IMR-90 (cell line): ENCODE results near the gene BCL2. TPM values are rescaled to one million over a fixed set of nuclear protein-coding genes. Genes with fewer than 3 reads are reported as not detected.

ENCODE experiments used
- ATAC-seq: fragments of 200-7000 bp; cut with Tn5 transposase; 2 replicates; pipeline ENCODE4 v1.9.1; 2020; ENCODE audit warnings: low read depth, mild to moderate bottlenecking, moderate library complexity
- BruUV-seq: library from RNA; stranded (reverse); fragments of 400-500 nt; replicated peaks from 2 replicates; lab custom pipeline; 2021; lab: Mats Ljungman, UMichigan
- CTCF ChIA-PET: fragments of 300-600 bp; formaldehyde crosslinking; extraction: SDS; loops from one replicate; lab custom pipeline; 2021; ENCODE audit warnings: antibody characterized with exemption; lab: Yijun Ruan, JAX
- POLR2A ChIA-PET: fragments of 300-600 bp; sonication (Branson Sonifier 250); formaldehyde crosslinking; loops from one replicate; lab custom pipeline; 2022; ENCODE audit warnings: antibody characterized with exemption; ENCODE audit not compliant: unreplicated experiment; lab: Charles Lee
- DNase-seq: peaks from one replicate; pipeline ENCODE4 v3.0.0; 2013
- H2AFZ ChIP-seq: replicated peaks from 2 replicates; pipeline ENCODE3; 2013; ENCODE audit warnings: low read length, mild to moderate bottlenecking; ENCODE audit not compliant: poor library complexity
- H2AK5ac ChIP-seq: 2 replicates; pipeline ENCODE4 v1.6.1; 2013; ENCODE audit warnings: low read depth, low read length, inconsistent platforms
- H2AK9ac ChIP-seq: replicated peaks from 2 replicates; pipeline ENCODE3; 2013; ENCODE audit warnings: mild to moderate bottlenecking, low read depth, low read length, moderate library complexity; ENCODE audit not compliant: poor library complexity
- H2BK120ac ChIP-seq: 2 replicates; pipeline ENCODE4 v1.6.1; 2013; ENCODE audit warnings: low read depth, low read length, inconsistent platforms
- H2BK15ac ChIP-seq: 3 replicates; pipeline ENCODE4 v1.6.1; 2013; ENCODE audit warnings: low read depth, low read length, inconsistent platforms
- H2BK20ac ChIP-seq: 2 replicates; pipeline ENCODE4 v1.6.1; 2013; ENCODE audit warnings: low read depth, mild to moderate bottlenecking, inconsistent platforms, low read length, moderate library complexity
- H2BK5ac ChIP-seq: 2 replicates; pipeline ENCODE4 v1.6.1; 2013; ENCODE audit warnings: mild to moderate bottlenecking, low read depth, low read length, inconsistent platforms; ENCODE audit not compliant: poor library complexity, severe bottlenecking
- H3K14ac ChIP-seq: replicated peaks from 2 replicates; pipeline ENCODE4 v1.6.1; 2013; ENCODE audit warnings: low read depth, low read length, inconsistent platforms
- H3K18ac ChIP-seq: 2 replicates; pipeline ENCODE4 v1.6.1; 2013; ENCODE audit warnings: low read depth, low read length, control low read depth
- H3K23ac ChIP-seq: 2 replicates; pipeline ENCODE4 v1.6.1; 2013; ENCODE audit warnings: low read depth, low read length, inconsistent platforms
- H3K27ac ChIP-seq: 2 replicates; pipeline ENCODE4 v1.5.1; 2013; ENCODE audit warnings: mild to moderate bottlenecking, control low read depth, low read length; ENCODE audit not compliant: insufficient read depth
- H3K27me3 ChIP-seq: 2 replicates; pipeline ENCODE4 v1.6.1; 2013; ENCODE audit warnings: low read length; ENCODE audit not compliant: control insufficient read depth, insufficient read depth
- H3K36me3 ChIP-seq: 2 replicates; pipeline ENCODE4 v1.6.1; 2013; ENCODE audit warnings: low read length, mixed read lengths; ENCODE audit not compliant: control insufficient read depth, insufficient read depth
- H3K4ac ChIP-seq: 2 replicates; pipeline ENCODE4 v1.6.1; 2013; ENCODE audit warnings: low read depth, low read length, inconsistent platforms
- H3K4me1 ChIP-seq: 2 replicates; pipeline ENCODE4 v1.6.1; 2013; ENCODE audit warnings: low read length, mixed read lengths; ENCODE audit not compliant: control insufficient read depth, insufficient read depth
- H3K4me2 ChIP-seq: 2 replicates; pipeline ENCODE4 v1.6.1; 2013; ENCODE audit warnings: low read depth, mild to moderate bottlenecking, control low read depth, low read length, moderate library complexity
- H3K4me3 ChIP-seq: 2 replicates; pipeline ENCODE4 v1.5.1; 2013; ENCODE audit warnings: low read depth, mild to moderate bottlenecking, control low read depth, low read length, moderate library complexity; ENCODE audit not compliant: insufficient read depth
- H3K56ac ChIP-seq: 2 replicates; pipeline ENCODE4 v1.6.1; 2013; ENCODE audit warnings: low read length, inconsistent platforms; ENCODE audit not compliant: insufficient read depth; ENCODE audit errors: extremely low read depth
- H3K79me1 ChIP-seq, 2 experiments: 2 replicates each; pipeline ENCODE4 v1.6.1; 2013; ENCODE audit warnings: low read length in 2 of 2, inconsistent platforms in 1 of 2, low read depth in 1 of 2
- H3K9ac ChIP-seq: 2 replicates; pipeline ENCODE4 v1.6.1; 2013; ENCODE audit warnings: low read depth, low read length, control low read depth
- H3K9me1 ChIP-seq: 2 replicates; pipeline ENCODE4 v1.6.1; 2013; ENCODE audit warnings: low read length, inconsistent platforms; ENCODE audit not compliant: insufficient read depth
- H3K9me3 ChIP-seq: 2 replicates; pipeline ENCODE4 v1.6.1; 2013; ENCODE audit warnings: low read length; ENCODE audit not compliant: control insufficient read depth, insufficient read depth
- H4K20me1 ChIP-seq: 2 replicates; pipeline ENCODE4 v1.6.1; 2013; ENCODE audit warnings: low read length, inconsistent platforms; ENCODE audit not compliant: insufficient read depth
- H4K5ac ChIP-seq: 2 replicates; pipeline ENCODE4 v1.6.1; 2013; ENCODE audit warnings: mild to moderate bottlenecking, low read depth, low read length, control low read depth
- H4K8ac ChIP-seq, 2 experiments: 2 replicates each; pipeline ENCODE4 v1.6.1; 2013; ENCODE audit warnings: low read depth in 2 of 2, low read length in 2 of 2, control low read depth in 1 of 2, inconsistent platforms in 1 of 2
- H4K91ac ChIP-seq: 2 replicates; pipeline ENCODE4 v1.6.1; 2013; ENCODE audit warnings: low read depth, low read length, inconsistent platforms; ENCODE audit not compliant: insufficient read depth
- BHLHE40 ChIP-seq: fragments of 150-350 bp; IDR thresholded peaks from 2 replicates; pipeline ENCODE4 v1.6.1; 2016; ENCODE audit warnings: mild to moderate bottlenecking, low read depth, low read length
- CTCF ChIP-seq: conservative IDR thresholded peaks from 2 replicates; pipeline ENCODE4 v1.5.1; 2012; ENCODE audit warnings: mild to moderate bottlenecking, low read depth, low read length, improper control_type of control experiment
- FOS ChIP-seq: fragments of 150-350 bp; IDR thresholded peaks from 2 replicates; pipeline ENCODE4 v1.6.1; 2016; ENCODE audit warnings: low read depth, low read length
- MAZ ChIP-seq: IDR thresholded peaks from 2 replicates; pipeline ENCODE4 v1.6.1; 2012; ENCODE audit warnings: low read depth, mild to moderate bottlenecking, low read length, improper control_type of control experiment, moderate library complexity, borderline replicate concordance
- MXI1 ChIP-seq: IDR thresholded peaks from 2 replicates; pipeline ENCODE4 v1.6.1; 2012; ENCODE audit warnings: low read depth, mild to moderate bottlenecking, low read length, moderate library complexity, borderline replicate concordance
- NFE2L2 ChIP-seq: fragments of 150-350 bp; IDR thresholded peaks from 2 replicates; pipeline ENCODE4 v1.6.1; 2016; ENCODE audit warnings: low read depth, mild to moderate bottlenecking, low read length
- POLR2A ChIP-seq: IDR thresholded peaks from 2 replicates; pipeline ENCODE4 v1.6.1; 2012; ENCODE audit warnings: mild to moderate bottlenecking, low read depth, low read length
- RAD21 ChIP-seq: IDR thresholded peaks from 2 replicates; pipeline ENCODE4 v1.6.1; 2012; ENCODE audit warnings: low read length, improper control_type of control experiment
- RCOR1 ChIP-seq: IDR thresholded peaks from 2 replicates; pipeline ENCODE4 v1.6.1; 2012; ENCODE audit warnings: mild to moderate bottlenecking, low read length, improper control_type of control experiment; ENCODE audit not compliant: insufficient replicate concordance
- WGBS, 2 experiments: methylation state at CpG; one replicate each; pipeline versions ENCODE4 v1.1.5 to v1.1.7; 2013; ENCODE audit warnings: missing lambda C conversion rate in 2 of 2; ENCODE audit not compliant: insufficient read length in 1 of 2; ENCODE audit errors: extremely low coverage in 2 of 2; 5-methylcytosine and 5-hydroxymethylcytosine counted together
- dilution Hi-C: fragments of 300-500 bp; cut with HindIII; formaldehyde crosslinking; loops from one replicate; pipeline ENCODE4 v1.14.3; 2018; ENCODE audit warnings: low sequenced_read_pairs; ENCODE audit not compliant: unreplicated experiment
- in situ Hi-C: fragments of 300-500 bp; cut with MboI; formaldehyde crosslinking; loops from 3 replicates; pipeline ENCODE4 v1.14.3; 2019; ENCODE audit warnings: low sequenced_read_pairs, inconsistent platforms, mixed read lengths
- intact Hi-C: fragments of 100-400 bp; cut with micrococcal nuclease; formaldehyde crosslinking; loops from 2 replicates; pipeline ENCODE4 v1.10.0; 2022
- polyA plus RNA-seq, 3 experiments: library from polyadenylated mRNA; depleted of rRNA; stranded (reverse); fragments of >200 nt; gene quantifications; 2 replicates each; pipeline ENCODE4 v1.2.3, GENCODE V29; 2012; ENCODE audit warnings: low replicate concordance in 1 of 3
- total RNA-seq: library from RNA; depleted of rRNA; stranded (reverse); fragments of >200 nt; gene quantifications from 2 replicates; pipeline ENCODE4 v1.2.3, GENCODE V29; 2012

Gene BCL2
- total and polyA plus RNA-seq, 2 of the 4 experiments (the other 2 are of a cell fraction) = 0.24 to 0.54 TPM

DNA sequence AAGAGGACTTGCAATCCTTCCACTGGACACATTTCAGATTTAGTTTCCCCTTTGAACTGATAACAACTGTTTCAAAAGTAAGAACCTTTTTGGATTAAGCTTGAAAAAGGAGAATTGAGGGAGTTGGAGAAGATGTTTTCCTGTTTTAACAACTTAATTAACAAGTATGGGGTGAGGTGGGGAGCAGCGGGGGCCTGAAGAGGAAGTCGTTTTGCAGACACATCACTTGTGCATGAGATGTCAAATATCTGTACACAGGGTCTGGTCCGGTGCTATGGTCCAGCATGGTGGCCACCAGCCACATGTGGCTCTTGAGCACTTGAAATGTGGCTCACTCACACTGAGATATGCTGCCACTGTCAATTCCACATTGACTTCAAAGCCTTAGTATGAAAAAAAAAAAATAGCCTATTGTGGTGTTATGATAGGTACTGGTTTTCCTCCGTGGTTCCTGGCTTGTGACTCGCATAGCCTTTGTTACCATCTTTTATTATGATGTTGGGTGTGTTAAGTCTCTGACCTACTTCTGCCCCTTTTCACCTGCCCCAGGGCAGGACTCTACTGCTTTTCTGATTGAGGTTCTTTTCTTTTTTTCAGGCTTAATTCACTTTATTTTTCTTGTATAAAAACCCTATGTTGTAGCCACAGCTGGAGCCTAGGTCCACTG is 205.5 kb downstream of the BCL2 start:
- H3K4me1 ChIP-seq = no peaks in the 10 kb centered on the region
- no peak overlapping the region for H2BK20ac ChIP-seq
- no peak overlapping the region for H3K4me2 ChIP-seq
- H4K5ac ChIP-seq = no peak overlapping the region
- no peak overlapping the region for H3K9ac ChIP-seq
- no peak overlapping the region for H3K4ac ChIP-seq
- intact Hi-C loops (no loop called here), in situ Hi-C loops (no loop called here), dilution Hi-C loops (no loop called here)
- no peaks in the 10 kb centered on the region for H3K79me1 ChIP-seq
- no peak overlapping the region for H3K4me3 ChIP-seq
- peaks cover 16% of the 10 kb centered on the region for H3K27me3 ChIP-seq
- no peaks in the 10 kb centered on the region for H3K9me1 ChIP-seq
- BruUV-seq = no TSS peak
- H2BK5ac ChIP-seq = no peak overlapping the region
- H2BK120ac ChIP-seq = no peak overlapping the region
- no peaks in the 10 kb centered on the region for H3K36me3 ChIP-seq
- DNase-seq (no peak), ATAC-seq (no peak)
- CTCF ChIA-PET = no interaction called here
- no peak overlapping the region for H2BK15ac ChIP-seq
- H2AK5ac ChIP-seq = no peak overlapping the region
- H4K91ac ChIP-seq = no peak overlapping the region
- no peak overlapping the region for H3K14ac ChIP-seq
- no peaks in the 10 kb centered on the region for H3K9me3 ChIP-seq
- H2AFZ ChIP-seq = no peak overlapping the region
- no peak overlapping the region for H3K56ac ChIP-seq
- no peak overlapping the region for H3K27ac ChIP-seq
- no peak overlapping the region for H4K8ac ChIP-seq
- H3K23ac ChIP-seq = no peak overlapping the region
- WGBS, 2 experiments = 80% methylated on average over 3 of the region's 5 CpGs; no CpG with 5 or more reads in 1 of the 2 experiments
- POLR2A ChIA-PET = no interaction called here
- H4K20me1 ChIP-seq = no peaks in the 10 kb centered on the region
- H3K18ac ChIP-seq = no peak overlapping the region
- H2AK9ac ChIP-seq = no peak overlapping the region
- TF ChIP-seq FOS (no peak), RAD21 (no peak), POLR2A (no peak), MAZ (no peak), CTCF (no peak), RCOR1 (no peak), MXI1 (no peak), BHLHE40 (no peak), NFE2L2 (no peak)
